HG02610 (cell line): ENCODE measurements around the gene EFCAB6.

Experiments
- ATAC-seq: cut with Tn5 transposase; IDR thresholded peaks from one replicate; pipeline ENCODE4 v1.9.1; 2021; ENCODE audit warnings: mild to moderate bottlenecking, moderate library complexity; ENCODE audit not compliant: unreplicated experiment

Gene EFCAB6

GRCh38 chr22:43830931-43831560, 18.9 kb upstream of the EFCAB6 start:
- no peak for ATAC-seq

- ATAC-seq: no peak
Measured at GRCh38 chr22:43829904-43830851, 18.1 kb upstream of the EFCAB6 start.

GRCh38 chr22:43828998-43829782, 17.1 kb upstream of the EFCAB6 start:
- no peak for ATAC-seq

- ATAC-seq: no peak
Measured at GRCh38 chr22:43828725-43828997, 16.6 kb upstream of the EFCAB6 start.

DNA sequence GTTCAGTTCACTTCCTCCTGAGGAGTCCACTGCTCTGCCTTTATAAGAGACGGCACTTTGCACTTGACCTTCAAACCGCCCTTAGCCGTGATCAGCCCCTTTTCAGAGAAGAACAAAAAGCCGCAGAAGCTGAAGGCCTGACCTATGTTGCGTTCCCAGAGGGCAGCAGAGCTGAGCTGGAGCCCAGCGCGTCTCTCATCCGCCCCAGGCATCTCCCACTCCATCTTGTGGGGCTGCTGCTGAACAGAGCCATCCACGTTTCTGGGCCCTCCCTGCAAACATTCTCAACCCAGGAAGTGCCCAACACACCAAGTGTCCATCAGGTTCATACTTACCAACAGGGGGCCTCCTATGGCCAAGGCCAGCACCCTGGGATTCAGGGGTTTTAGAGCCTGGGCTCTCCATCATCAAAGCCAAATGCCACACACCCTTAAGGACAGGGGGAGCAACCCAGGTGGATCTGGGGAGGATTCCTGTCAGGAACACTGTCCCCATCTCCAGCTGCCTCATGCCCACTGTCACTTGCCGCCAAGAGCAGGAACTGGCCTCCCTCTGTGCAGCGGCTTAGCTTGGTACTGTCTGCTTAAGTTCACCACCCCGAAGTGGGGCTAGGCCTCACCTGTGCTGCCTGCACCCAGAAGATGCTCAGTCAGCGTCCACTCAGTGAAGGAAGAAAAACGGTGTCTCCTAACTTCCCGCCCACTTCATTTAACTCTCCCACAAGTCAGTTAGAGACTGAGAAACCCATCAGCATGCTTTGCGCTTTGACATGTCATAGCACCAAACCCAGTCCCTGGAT, 16.0 kb upstream of the EFCAB6 start:
- ATAC-seq: no peak

GRCh38 chr22:43827003-43827735, 15.1 kb upstream of the EFCAB6 start:
- ATAC-seq: no peak

DNA sequence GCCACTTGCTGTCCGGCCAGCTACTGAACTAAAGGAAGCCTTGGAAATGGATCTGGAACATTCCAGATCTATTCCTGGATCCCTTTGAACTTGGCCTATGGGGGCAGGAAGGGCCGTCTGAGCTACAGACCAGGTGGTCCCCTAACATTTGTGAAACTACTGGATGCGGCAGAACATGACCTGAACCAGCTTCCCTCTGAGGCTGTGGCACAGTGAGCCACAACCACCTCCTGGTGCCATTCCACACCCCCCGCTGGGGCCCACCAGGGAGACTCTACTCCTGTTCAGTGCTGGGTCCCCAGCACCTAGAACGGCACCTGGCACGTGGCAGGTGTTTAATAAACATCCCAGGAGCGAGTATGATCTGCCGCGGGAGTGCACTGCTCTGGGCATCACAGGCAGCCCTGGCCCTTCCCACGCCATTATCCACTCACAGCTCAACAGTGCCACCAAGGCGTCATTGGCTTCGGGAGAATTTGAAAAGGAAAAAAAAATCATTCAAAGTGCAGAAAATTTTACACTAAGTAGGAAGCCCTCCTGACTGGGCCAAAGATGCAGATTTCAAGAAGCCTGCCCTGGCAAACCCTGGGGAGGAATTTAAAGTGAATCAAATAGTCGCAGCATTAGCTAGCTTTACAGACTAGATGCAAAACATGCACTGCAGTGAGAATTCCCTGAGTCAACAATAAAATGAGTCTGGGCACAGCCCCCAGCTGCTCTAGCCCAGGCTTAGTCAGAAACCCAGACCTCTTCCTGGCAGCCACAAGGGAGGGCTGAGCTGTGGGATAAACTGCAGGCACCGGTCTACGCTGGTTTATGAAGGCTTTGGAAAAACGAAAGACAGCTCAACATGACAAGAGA, 14.3 kb upstream of the EFCAB6 start:
- ATAC-seq: no peak

DNA sequence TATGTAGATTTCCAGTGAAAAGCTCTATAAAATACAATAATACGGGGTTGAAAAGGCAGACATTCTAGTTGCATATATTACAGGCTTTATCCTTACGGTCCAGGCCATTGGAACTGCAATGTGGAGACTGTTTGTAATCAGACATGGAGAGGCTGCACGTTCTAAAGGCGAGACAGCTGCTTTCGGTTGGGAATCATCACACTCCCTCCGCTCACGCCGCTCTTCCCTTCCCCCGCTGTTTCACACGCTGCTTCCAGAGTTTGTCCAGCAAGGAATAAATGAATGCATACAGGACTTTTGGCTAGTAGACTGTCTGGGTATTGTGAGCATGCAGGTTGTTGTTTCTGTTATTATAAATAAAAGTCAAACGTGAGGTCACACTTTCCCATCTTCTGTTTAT, 13.5 kb upstream of the EFCAB6 start:
- no peak for ATAC-seq

DNA sequence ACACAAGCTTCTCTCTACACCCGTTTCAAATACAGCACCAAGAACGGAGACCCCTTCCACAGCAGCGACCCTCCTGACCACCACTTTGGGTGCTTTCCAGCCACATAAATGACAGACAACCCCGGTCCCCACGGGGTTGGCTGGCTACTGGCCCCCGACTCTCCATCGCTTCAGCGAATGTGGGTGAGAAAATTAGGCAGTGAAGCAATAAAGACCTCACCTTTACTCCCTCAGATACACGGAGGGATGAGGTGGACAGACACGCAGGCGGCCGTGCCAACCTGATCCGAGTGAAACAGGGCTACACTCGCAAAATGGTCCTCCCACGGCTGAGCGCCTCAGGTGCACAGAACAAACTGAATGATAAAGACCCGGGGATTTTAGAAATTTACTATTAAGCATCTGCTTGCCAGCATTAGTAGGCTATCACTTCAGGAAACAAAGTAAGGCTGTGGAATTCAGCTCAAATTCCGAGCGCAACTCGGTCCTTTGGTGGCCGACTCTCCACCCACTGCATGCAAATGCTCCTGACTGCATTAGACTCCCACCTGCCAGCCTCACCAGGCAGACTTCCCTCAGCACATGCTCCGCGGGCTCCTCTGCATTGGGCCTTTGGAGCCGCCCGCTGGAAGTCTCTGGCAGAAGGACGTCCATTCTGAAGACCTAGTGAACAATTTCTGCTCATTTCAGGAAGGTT, 12.8 kb upstream of the EFCAB6 start:
- ATAC-seq: no peak

DNA sequence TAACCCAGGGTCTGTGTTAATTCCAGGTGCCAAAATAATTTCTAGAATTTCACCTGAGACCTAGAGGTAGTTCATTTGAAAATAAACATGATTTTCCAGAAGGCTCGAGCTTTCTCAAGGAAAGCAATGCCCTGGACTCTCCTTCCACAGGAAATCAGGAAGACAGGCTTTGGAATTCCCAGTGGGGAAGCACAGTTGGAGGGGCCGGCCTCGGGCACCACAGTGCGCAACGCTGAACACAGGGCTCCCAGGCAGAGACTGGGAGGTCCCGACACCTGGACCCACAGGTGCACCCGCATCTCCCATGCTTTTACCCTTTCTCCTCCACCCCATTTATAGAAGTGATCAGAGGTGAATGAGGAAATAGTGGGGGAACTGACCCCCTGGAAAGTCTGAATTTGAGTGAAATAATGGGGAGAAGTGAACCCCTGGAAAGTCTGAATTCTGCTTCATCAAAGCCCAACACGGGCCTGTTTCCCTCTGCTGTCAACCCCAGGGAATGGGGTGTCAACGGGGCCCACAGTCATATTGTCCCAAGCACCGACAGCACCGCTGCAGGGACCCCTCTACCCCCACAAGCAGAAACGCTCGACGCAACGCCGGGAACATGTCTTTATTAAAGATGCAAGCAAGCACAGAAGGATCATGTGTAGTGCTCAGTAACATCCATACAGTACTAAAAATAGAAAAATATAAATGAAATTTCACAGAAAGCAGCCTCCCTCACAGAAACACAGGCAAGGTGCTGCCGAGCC, 12.0 kb upstream of the EFCAB6 start:
- no peak for ATAC-seq

GRCh38 chr22:43823353-43823908, 11.3 kb upstream of the EFCAB6 start:
- no peak for ATAC-seq

GRCh38 chr22:43821606-43822425, 9.7 kb upstream of the EFCAB6 start:
- ATAC-seq: no peak

GRCh38 chr22:43820651-43821305, 8.7 kb upstream of the EFCAB6 start:
- no peak for ATAC-seq

- ATAC-seq: no peak
Measured at GRCh38 chr22:43819931-43820640, 8.0 kb upstream of the EFCAB6 start.

DNA sequence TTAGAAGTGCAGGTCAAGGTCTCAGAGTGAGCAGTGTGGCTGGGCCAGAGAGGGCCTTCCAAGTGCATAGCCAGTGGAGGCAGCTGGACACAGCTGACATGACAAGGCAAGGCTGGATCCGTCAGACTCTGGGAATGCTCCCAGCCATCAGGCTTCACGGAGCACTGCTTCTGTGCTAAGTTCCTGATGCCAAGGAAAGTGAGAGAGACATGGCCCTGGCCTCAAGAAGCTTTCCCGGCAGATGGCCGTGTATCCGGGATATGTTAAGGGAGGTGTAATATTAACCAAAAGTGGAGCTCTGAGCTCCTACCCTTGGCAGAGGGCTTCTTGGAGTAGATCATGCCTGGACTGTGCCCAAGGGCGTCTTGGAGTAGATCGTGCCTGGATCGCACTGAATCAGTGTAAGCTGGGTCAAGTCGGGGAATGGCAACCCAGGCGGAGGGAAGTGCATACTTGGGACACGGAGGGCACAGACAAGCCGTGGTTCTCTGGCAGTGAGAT, 7.4 kb upstream of the EFCAB6 start:
- ATAC-seq: no peak
